HepG2 (cell line): ENCODE results near the gene PMS1. TPM values are rescaled to one million over a fixed set of nuclear protein-coding genes. Genes with fewer than 3 reads are reported as not detected.
"Not testable (repeated sequence)": the region's sequence is repeated elsewhere in the genome, so short reads cannot be mapped to it uniquely, and the experiment has no call there.

Source experiments
- FOXA1 ChIP-seq, 2 experiments: fragments of 450-650 bp in 1 of 2; sonication (generic) in 1 of 2; formaldehyde crosslinking in 1 of 2; IDR thresholded peaks; 2 replicates each; pipeline versions ENCODE4 v1.4.0 to v1.6.1; 2016 to 2020; ENCODE audit warnings: missing genetic modification reagents in 1 of 2
- MED1 ChIP-seq: sonication (generic); formaldehyde crosslinking; IDR thresholded peaks from 2 replicates; pipeline ENCODE4 v1.4.0; 2020; ENCODE audit warnings: missing genetic modification reagents
- POGK ChIP-seq: sonication (generic); formaldehyde crosslinking; conservative IDR thresholded peaks from 2 replicates; pipeline ENCODE4 v1.8.0; 2022; ENCODE audit warnings: mild to moderate bottlenecking, moderate library complexity, missing genetic modification reagents
- RARA ChIP-seq: IDR thresholded peaks from 2 replicates; pipeline ENCODE4 v1.6.1; 2016; ENCODE audit warnings: missing genetic modification reagents, missing compliant biosample characterization
- SAP130 ChIP-seq: IDR thresholded peaks from 2 replicates; pipeline ENCODE4 v1.6.1; 2016; ENCODE audit warnings: low read depth
- YY1 ChIP-seq: IDR thresholded peaks from 2 replicates; pipeline ENCODE4 v1.6.1; 2011; ENCODE audit warnings: low read length, low read depth, moderate library complexity, mild to moderate bottlenecking; ENCODE audit not compliant: insufficient read depth, insufficient replicate concordance
- ZNF138 ChIP-seq: sonication (generic); formaldehyde crosslinking; IDR thresholded peaks from 2 replicates; pipeline ENCODE4 v1.5.0; 2020; ENCODE audit warnings: mild to moderate bottlenecking, low read depth, missing genetic modification reagents
- ZNF770 ChIP-seq: sonication (generic); formaldehyde crosslinking; IDR thresholded peaks from 2 replicates; pipeline ENCODE4 v1.5.0; 2020; ENCODE audit warnings: mild to moderate bottlenecking, missing genetic modification reagents
- polyA plus RNA-seq, 8 experiments: library from polyadenylated mRNA; depleted of rRNA in 3 of 8; stranded (reverse) in 7 of 8; unstranded in 1 of 8; fragments of >200 nt; fragmentation: Illumina TruSeq in 4 of 8; extraction: Trizol in 4 of 8; gene quantifications; 2 replicates each; pipeline versions ENCODE4 v1.2.1 to v1.2.3, GENCODE V29; 2011 to 2016; ENCODE audit warnings: low read depth in 4 of 8, missing spikeins in 1 of 8, mixed read lengths in 1 of 8; ENCODE audit not compliant: insufficient read depth in 1 of 8
- total RNA-seq, 5 experiments: library from RNA; depleted of rRNA; stranded (reverse); fragments of >200 nt; fragmentation: Illumina TruSeq; extraction: Trizol; gene quantifications; 2 replicates each; pipeline ENCODE4 v1.2.3, GENCODE V29; 2016; ENCODE audit warnings: low read depth in 1 of 5
- TF ChIP-seq, protein P1 (sequence below): sonication (generic); formaldehyde crosslinking; IDR thresholded peaks from 2 replicates; pipeline ENCODE4; 2020; ENCODE audit warnings: missing genetic modification reagents, mild to moderate bottlenecking, borderline replicate concordance
- TF ChIP-seq, protein P2 (sequence below): sonication (generic); formaldehyde crosslinking; IDR thresholded peaks from 2 replicates; pipeline ENCODE4 v1.9.0; 2022; ENCODE audit warnings: missing genetic modification reagents, mild to moderate bottlenecking, borderline replicate concordance

PMS1 gene
- total and polyA plus RNA-seq, 2 of the 13 experiments (the other 11 are each of a cell fraction or from before 2014, with no cell fraction given) = 14.6 to 39.9 TPM

DNA sequence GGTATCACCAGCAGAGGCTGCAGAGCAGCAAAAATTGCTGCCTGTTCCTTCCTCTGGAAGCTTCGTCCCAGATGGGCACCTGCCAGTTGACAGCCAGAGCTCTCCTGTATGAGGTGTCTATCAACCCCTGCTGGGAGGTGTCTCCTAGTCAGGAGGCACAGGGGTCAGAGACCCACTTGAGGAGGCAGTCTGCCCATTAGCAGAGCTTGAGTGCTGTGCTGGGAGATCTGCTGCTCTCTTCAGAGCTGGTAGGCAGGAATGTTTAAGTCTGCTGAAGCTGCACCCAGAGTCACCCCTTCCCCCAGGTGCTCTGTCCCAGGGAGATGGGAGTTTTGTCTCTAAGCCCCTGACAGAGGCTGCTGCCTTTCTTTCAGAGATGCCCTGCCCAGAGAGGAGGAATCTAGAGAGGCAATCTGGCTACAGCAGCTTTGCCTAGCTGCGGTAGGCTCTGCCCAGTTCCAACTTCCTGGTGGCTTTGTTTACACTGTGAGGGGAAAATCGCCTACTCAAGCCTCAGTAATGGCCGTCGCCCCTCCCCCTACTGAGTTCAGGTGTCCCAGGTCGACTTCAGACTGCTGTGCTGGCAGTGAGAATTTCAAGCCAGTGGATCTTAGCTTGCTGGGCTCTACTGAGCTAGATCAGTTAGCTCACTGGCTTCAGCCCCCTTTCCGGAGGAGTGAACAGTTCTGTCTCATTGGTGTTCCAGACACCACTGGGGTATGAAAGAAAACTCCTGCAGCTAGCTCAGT, 108.5 kb downstream of the PMS1 start (continued):
- TF ChIP-seq, protein P1, sequence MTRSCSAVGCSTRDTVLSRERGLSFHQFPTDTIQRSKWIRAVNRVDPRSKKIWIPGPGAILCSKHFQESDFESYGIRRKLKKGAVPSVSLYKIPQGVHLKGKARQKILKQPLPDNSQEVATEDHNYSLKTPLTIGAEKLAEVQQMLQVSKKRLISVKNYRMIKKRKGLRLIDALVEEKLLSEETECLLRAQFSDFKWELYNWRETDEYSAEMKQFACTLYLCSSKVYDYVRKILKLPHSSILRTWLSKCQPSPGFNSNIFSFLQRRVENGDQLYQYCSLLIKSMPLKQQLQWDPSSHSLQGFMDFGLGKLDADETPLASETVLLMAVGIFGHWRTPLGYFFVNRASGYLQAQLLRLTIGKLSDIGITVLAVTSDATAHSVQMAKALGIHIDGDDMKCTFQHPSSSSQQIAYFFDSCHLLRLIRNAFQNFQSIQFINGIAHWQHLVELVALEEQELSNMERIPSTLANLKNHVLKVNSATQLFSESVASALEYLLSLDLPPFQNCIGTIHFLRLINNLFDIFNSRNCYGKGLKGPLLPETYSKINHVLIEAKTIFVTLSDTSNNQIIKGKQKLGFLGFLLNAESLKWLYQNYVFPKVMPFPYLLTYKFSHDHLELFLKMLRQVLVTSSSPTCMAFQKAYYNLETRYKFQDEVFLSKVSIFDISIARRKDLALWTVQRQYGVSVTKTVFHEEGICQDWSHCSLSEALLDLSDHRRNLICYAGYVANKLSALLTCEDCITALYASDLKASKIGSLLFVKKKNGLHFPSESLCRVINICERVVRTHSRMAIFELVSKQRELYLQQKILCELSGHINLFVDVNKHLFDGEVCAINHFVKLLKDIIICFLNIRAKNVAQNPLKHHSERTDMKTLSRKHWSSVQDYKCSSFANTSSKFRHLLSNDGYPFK (CRISPR knock-in tag) = peak; percentile 72; the same call in 1 of the 2 replicates
- TF ChIP-seq ZNF138 (CRISPR knock-in tag) (0 out of 2 replicates have a peak, but pooled peaks have one; percentile 34), POGK (CRISPR knock-in tag) (0 out of 2 replicates have a peak, but pooled peaks have one; percentile 52), FOXA1 (CRISPR knock-in tag; IDR thresholded peaks at IDR 0.05) (peak; percentile 90), MED1 (CRISPR knock-in tag) (0 out of 2 replicates have a peak, but pooled peaks have one; percentile 33), YY1 (peak; percentile 84), ZNF770 (CRISPR knock-in tag) (0 out of 2 replicates have a peak, but pooled peaks have one; percentile 14), SAP130 (peak; percentile 45; the same call in 1 of the 2 replicates), RARA (0 out of 2 replicates have a peak, but pooled peaks have one; percentile 16)
- not testable (repeated sequence) for TF ChIP-seq FOXA1 (IDR thresholded peaks at IDR 0.05)
- TF ChIP-seq, protein P2, sequence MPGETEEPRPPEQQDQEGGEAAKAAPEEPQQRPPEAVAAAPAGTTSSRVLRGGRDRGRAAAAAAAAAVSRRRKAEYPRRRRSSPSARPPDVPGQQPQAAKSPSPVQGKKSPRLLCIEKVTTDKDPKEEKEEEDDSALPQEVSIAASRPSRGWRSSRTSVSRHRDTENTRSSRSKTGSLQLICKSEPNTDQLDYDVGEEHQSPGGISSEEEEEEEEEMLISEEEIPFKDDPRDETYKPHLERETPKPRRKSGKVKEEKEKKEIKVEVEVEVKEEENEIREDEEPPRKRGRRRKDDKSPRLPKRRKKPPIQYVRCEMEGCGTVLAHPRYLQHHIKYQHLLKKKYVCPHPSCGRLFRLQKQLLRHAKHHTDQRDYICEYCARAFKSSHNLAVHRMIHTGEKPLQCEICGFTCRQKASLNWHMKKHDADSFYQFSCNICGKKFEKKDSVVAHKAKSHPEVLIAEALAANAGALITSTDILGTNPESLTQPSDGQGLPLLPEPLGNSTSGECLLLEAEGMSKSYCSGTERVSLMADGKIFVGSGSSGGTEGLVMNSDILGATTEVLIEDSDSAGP = peak; percentile 43; the same call in 1 of the 2 replicates
